ENCODE data around the gene RGS17. TPM values are rescaled to one million over a fixed set of nuclear protein-coding genes. Genes with fewer than 3 reads are reported as not detected.
A peak's percentile ranks its signal among the peaks of the same experiment; 100 is the strongest.

Gene RGS17
- total and polyA plus RNA-seq, 12 donors, result 0.04 to 0.41 (median 0.17) TPM; not detected in 1

DNA sequence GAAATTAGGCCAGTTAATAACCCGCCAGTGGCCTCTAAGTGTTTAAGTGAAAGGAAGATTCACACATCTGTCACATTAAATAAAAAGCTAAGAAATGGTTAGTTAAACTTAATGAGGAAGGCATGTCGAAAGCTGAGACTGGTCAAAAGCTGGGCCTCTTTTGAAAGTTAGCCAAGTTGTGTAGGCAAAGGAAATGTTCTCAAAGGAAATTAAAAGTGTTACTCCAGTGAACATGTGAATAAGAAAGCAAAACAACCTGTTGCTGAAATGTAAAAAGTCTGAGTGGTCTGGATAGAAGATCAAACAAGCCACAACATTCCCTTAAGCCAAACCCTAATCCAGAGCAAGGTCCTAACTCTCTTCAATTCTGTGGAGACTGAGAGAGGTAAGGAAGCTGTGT lies 117.6 kb downstream of the RGS17 start:
- H3K36me3 ChIP-seq, result no peaks in the 10 kb centered on the region
- no peak for DNase-seq
- no peaks in the 10 kb centered on the region for H3K4me1 ChIP-seq
- intact Hi-C loops (cut with DNase I), result loop anchor here in 1 of 10 donors (5.0 kb wide), 1 partner anchor 41 kb away; no protein-coding TSS in a partner anchor
- TF ChIP-seq, protein P1, sequence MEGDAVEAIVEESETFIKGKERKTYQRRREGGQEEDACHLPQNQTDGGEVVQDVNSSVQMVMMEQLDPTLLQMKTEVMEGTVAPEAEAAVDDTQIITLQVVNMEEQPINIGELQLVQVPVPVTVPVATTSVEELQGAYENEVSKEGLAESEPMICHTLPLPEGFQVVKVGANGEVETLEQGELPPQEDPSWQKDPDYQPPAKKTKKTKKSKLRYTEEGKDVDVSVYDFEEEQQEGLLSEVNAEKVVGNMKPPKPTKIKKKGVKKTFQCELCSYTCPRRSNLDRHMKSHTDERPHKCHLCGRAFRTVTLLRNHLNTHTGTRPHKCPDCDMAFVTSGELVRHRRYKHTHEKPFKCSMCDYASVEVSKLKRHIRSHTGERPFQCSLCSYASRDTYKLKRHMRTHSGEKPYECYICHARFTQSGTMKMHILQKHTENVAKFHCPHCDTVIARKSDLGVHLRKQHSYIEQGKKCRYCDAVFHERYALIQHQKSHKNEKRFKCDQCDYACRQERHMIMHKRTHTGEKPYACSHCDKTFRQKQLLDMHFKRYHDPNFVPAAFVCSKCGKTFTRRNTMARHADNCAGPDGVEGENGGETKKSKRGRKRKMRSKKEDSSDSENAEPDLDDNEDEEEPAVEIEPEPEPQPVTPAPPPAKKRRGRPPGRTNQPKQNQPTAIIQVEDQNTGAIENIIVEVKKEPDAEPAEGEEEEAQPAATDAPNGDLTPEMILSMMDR (IDR thresholded peaks at IDR 0.05), result no peak
- WGBS, 2 donors, result 69 to 74% methylated on average over 2 of the region's 2 CpGs
- no peak overlapping the region for H3K27ac ChIP-seq
- no peak for ATAC-seq
- no peaks in the 10 kb centered on the region for H3K9me3 ChIP-seq
- no peaks in the 10 kb centered on the region for H3K27me3 ChIP-seq
- no peak overlapping the region for H3K4me3 ChIP-seq

- DNase-seq (no peak), ATAC-seq (no peak)
- Histone ChIP-seq H3K9me3 (no peaks in the 10 kb centered on the region), H3K36me3 (no peaks in the 10 kb centered on the region), H3K4me3 (no peak overlapping the region), H3K4me1 (no peaks in the 10 kb centered on the region), H3K27me3 (no peaks in the 10 kb centered on the region), H3K27ac (no peak overlapping the region)
- WGBS, 2 donors, result 93 to 95% methylated on average over 6 of the region's 6 CpGs
- TF ChIP-seq, protein P1 (IDR thresholded peaks at IDR 0.05), result no peak
- intact Hi-C loops (cut with DNase I), result loop anchor here in 1 of 10 donors (5.0 kb wide), 1 partner anchor 41 kb away; no protein-coding TSS in a partner anchor
Measured at GRCh38 chr6:153012856-153013255, 118.2 kb downstream of the RGS17 start.

DNA sequence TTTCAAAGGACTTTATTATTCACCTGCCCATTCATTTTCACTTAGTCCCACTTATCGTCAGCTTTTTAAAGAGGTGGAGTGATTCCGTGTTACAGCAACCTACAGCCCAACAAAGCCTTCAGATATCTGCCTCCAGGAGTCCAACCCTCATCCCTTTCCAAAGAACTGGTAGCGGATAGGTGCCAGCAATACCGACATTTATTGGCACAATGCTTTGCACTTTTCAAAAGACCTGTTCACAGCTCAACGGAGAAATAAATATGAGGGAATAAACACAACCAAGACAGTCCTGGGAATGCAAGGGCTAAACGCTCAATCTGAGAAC lies 127.8 kb downstream of the RGS17 start:
- intact Hi-C loops (cut with DNase I), result loop anchor here in 1 of 10 donors (2.0 kb wide), 1 partner anchor 21 kb away; the partner anchor contains the start of gene FBXO5
- Histone ChIP-seq H3K27ac (peak overlapping the region; percentile 73 to 97 (median 92)), H3K27me3 (no peaks in the 10 kb centered on the region), H3K36me3 (peaks cover 0 to 17% (median 0%) of the 10 kb centered on the region in 9 donors), H3K4me1 (peaks cover 9 to 49% (median 40%) of the 10 kb centered on the region in 9 donors), H3K9me3 (no peaks in the 10 kb centered on the region), H3K4me3 (peak overlapping the region; percentile 67 to 85 (median 74))
- WGBS, 2 donors, result 0 to 2% methylated on average over 6 of the region's 6 CpGs
- ATAC-seq (peak in 6 of 8 donors; percentile 5 to 39 (median 23)), DNase-seq (peak in 1 of 2 donors; percentile 5)
- TF ChIP-seq, protein P1 (IDR thresholded peaks at IDR 0.05), result no peak

- WGBS, 2 donors, result 0% methylated on average over 50 to 52 of the region's 52 CpGs
- ATAC-seq (peak; percentile 97 to 99 (median 99)), DNase-seq (peak; percentile 91 to 95)
- intact Hi-C loops (cut with DNase I), result loop anchor here in 3 of 10 donors (1.0 to 2.0 kb wide), 2 partner anchors 19 to 20 kb away; partner anchors contain the start of gene FBXO5 (in 3 of the 3)
- no peaks in the 10 kb centered on the region for H3K9me3 ChIP-seq
- peak within 1 kb of the TSS; percentile 73 to 97 (median 92) for H3K27ac ChIP-seq
- H3K27me3 ChIP-seq, result no peaks in the 10 kb centered on the region
- peak within 1 kb of the TSS; percentile 67 to 85 (median 74) for H3K4me3 ChIP-seq
- H3K4me1 ChIP-seq, result peaks cover 9 to 50% (median 40%) of the 10 kb centered on the region in 9 donors
- peaks cover 0 to 23% (median 0%) of the 10 kb centered on the region in 9 donors for H3K36me3 ChIP-seq
- TF ChIP-seq, protein P1 (IDR thresholded peaks at IDR 0.05), result peak in 1 of 9 donors; percentile 18
Measured at GRCh38 chr6:153002613-153003365, 128.3 kb downstream of the RGS17 start, which contains the start of gene MTRF1L. MTRF1L (minus strand) TSS chr6:153002709; CDS start chr6:153002685, 24 bp downstream.
